DMS153 treated with DMSO at 0.1 percent for 48 hours (cell line): ENCODE results near the gene RGS3.

Experiments used
- DNase-seq: peaks from one replicate; lab custom pipeline; 2025; ENCODE audit not compliant: unreplicated experiment; lab: John Stamatoyannopoulos, UW

The RGS3 gene

DNA sequence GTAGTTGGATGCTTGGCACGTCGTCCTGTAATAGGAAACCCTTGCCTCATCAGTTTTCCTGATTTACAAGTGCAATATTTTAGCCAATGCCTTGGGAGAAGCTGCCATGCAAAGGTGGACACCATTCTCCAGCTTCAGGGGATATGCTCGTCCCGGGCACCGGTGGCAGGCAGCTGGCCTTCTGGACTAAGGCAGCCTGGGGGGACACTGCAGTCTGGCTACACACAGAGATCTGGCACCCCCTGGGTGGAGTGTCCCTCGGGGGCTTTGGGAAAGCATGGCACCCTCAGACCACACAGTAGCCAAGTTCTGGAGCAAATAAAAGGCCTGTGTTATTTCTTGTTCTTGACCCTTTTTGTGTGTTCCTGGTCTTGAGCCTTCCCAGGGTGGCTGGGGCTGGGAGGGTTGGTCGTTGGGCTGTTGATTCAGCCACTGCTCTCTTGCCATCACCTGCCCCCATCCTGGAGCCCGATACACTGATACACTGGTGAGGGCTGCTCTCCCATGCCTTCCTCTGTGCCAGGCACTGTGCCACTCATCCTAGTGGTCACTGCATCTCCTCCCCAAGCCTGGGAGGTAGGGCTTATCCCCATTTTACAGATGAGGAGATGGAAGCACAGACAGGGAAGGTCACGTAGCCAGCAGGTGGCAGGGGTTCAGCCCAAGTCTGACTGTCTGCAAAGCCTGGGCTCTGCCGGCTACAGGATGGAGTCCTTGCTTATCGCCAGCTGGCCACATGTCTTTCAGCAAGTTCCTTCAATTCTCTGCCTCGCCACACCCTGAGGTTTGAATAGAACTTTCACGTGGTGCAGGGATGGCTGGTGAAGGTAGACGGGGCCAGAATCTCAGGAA lies 134.1 kb downstream of the RGS3 start:
- DNase-seq = no peak

GRCh38 chr9:113598451-113598850 lies 134.9 kb downstream of the RGS3 start:
- no peak for DNase-seq

DNA sequence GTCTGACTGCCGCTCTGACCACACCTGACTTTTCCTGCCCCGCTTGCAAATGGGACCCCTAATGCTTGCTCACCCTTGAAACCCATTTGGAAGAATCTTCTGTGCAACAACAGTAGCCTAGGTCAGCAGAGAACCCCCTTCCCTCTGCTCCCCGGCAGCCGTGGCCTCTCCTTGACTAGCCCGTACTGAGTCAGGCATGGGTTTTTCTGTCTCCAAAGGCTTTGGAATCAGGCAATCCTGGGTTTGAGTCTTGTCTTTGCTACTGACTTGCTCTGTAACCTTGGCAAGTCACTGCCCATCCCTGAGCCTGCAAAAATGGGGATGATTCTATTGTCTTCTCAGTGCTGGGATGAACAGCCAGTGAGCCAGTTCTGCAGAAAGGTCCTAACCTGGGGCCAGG lies 135.4 kb downstream of the RGS3 start:
- DNase-seq = no peak

GRCh38 chr9:113599646-113600022 lies 136.1 kb downstream of the RGS3 start:
- DNase-seq = no peak

DNA sequence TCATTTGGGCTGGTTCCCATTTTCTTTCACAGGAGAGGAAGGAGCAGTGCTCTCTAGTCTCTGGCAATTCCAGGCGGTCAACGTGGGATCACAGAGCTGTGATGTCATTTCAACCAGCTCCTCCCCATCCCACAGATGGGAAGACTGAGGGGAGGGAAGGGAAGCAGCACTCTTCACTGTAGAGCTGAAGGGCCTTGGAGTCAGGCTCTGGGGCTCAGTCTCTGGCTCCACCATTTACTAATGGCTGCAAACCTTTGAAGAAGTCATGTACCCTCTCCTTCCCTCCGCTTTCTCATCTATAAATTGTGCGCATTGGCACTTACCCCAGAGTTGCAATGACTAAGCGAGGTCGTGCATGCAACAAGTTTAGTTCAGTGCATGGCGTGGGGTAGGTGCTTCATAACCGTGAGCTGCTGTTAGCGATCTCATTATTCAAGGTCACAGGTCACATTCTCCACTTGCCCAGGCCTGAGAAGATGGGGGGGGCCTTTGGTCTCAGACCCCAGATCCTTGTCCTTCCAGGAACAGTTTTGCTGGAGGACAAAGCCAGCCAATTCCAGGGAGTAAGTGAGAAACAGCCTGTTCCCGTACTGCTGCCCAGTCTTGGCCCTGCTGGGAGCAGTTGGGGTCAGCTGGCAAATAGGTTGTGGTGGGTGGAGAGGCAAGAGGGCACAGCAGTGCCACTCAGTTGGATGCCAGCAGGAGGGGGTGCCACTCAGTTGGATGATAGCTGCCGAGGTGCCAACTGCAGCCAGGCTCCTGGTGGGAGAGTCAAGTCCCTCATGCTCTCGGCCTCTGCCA lies 136.7 kb downstream of the RGS3 start:
- no peak for DNase-seq

- no peak for DNase-seq
Measured at GRCh38 chr9:113600871-113601614, 137.5 kb downstream of the RGS3 start.

DNA sequence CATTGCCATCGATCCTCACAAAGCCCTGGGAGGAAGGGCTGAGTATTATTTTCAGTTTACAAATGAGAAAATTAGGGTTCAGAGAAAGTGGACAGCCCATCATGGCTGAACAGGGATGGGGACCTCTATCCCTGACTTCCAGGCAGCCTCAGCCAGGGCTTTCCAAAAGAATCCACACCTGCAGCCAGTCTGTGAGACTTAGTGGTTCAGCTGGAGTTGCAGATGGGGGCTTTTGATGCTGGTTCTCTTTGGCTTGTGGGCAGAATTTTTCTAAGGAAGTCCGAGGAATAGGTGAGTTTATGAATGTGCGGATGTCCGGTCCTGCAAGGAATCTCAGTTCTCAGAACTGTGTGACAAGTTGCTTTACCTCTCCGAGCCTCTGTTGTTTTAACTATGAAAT lies 138.1 kb downstream of the RGS3 start:
- DNase-seq = no peak

DNA sequence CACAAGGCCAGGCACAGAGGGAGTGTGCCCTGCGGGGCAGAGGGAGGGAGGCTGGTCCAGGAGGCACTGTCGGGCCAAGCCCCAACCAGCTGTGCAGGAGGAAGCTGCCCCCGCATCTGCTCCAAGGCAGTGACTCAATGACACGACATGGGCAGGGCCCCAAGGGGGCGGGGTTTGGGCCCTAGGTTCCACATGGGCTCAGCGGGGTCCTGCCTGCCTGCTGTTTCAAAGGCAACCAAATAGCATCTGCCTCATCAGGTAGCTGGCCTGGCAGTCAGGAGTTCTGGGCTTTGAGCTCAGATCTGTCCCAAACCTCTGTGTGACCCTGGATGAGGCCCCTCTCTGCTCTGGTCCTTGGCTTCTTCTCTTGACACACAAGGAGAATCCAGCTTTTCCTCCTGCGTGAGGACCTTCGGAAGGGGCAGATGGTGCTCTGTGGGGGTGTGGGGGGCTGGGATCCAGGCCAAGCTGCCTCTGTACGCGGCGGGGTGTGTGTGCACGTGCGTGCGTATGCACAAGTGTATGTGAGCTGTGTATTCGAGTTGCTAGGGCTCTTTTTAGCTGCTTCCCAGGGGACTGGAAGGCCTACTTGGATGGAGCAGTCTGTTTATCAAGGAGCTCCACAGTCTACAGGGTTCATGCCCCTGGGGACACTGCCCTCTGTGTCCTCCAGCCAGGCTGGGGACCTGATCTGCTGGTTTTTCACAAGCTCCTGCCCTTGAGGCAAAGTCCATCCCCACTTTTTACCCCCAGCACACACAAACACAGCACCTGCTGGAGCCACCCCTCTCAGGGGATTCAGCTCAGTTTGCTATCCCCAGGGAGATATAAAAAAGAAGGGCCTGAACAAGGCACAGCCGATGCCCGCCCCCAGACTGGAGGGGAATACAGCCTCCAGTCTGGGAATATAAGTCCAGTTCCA lies 138.9 kb downstream of the RGS3 start:
- peak; percentile 75 for DNase-seq

DNA sequence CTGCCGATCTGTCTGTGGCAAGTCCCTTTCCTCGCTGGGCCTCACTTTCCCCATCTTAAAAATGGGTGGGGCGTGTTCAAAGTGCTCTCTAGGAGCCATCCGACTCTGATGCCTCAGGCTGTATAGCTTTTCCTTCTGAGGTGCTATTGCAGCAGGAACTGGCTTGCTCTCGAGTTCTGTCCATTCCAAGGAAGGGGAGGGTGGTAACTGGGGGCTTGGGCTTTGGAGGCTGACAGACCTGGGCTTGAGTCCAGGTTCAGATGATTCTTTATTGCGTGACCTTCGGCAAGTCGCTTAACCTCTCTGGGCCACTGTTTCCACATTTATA lies 139.5 kb downstream of the RGS3 start:
- DNase-seq = no peak

DNA sequence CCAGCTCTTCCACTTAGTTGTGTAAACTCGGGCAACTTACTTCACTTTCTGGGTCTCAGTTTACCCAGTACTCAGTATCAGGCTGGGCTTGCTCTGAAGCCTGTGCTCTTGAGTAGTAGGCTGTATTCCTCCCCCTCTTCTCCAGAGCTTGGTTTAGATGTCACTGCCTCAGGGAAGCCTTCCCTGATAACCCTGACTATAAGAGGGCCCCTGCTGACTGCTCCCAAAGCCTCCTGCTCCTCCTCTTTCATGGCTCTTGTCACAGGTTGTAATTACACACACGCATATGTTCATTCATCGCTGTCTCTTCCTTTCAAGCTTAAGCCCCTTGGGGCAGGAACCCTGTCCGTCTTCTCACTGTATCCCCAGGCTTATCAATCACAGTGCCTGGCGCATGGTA lies 140.2 kb downstream of the RGS3 start:
- no peak for DNase-seq

DNA sequence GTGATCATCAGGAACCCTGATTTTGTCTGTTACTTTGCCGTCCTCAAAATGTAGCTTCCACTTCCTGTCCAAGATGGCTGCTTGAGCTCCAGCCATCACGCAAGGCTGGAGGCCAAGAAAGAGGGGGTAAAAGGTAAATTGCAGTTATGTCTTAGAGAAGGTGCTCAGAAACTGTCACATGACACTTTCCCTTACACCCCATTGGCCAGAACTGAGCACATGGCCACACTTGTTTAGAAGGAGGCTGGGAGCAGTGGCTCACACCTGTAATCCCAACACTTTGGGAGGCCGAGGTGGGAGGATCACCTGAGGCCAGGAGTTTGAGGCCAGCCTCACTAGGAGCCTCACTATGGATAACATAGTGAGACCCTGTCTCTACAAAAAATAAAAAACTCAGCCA lies 140.9 kb downstream of the RGS3 start:
- no peak for DNase-seq

DNA sequence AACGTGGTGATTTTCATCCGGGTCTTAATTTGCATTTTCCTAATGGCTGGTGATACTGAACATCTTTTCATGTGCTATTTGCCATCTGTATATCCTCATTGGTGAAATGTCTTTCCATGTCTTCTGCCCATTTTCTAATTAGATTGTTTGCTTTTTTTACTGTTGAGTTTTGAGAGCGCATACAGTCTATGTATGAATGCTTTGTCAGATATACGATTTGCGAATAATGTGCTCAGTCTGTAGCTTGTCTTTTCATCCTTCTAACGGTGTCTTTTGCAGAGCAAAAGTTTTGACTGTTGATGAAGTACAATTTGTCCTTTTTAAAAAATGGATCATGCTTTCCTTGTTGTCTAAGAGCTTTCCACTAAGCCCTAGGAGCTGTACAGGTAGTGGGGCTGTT lies 143.0 kb downstream of the RGS3 start:
- no peak for DNase-seq

DNA sequence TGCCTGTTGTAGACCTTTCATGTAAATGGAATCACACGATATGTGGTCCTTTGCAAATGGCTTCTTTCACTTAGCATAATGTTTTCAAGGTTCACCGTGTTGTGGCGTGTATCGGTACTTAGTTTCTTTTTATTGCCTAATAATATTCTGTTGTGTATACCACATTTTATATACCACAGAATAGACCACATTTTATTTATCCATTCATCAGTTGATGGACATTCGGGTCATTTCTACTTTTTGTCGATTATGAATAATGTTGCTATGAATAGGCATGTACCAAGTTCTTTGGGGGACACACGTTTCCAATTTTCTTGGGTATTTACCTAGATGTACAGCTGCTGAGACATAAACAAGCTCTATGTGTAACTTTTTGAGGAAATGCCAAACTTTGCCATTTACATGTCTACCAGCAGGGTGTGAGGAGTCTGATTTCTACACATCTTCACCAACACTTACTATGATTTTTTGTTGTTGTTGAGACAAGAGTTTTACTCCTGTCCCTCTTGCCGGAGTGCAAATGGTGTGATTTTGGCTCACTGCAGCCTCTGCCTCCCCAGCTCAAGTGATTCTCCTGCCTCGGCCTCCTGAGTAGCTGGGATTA lies 144.7 kb downstream of the RGS3 start:
- DNase-seq = no peak

- DNase-seq = no peak
Measured at GRCh38 chr9:113609562-113610318, 146.2 kb downstream of the RGS3 start.

GRCh38 chr9:113611461-113612215 lies 148.1 kb downstream of the RGS3 start:
- no peak for DNase-seq

- no peak for DNase-seq
Measured at GRCh38 chr9:113612216-113612747, 148.8 kb downstream of the RGS3 start.

GRCh38 chr9:113612828-113613227 lies 149.3 kb downstream of the RGS3 start:
- DNase-seq = no peak

DNA sequence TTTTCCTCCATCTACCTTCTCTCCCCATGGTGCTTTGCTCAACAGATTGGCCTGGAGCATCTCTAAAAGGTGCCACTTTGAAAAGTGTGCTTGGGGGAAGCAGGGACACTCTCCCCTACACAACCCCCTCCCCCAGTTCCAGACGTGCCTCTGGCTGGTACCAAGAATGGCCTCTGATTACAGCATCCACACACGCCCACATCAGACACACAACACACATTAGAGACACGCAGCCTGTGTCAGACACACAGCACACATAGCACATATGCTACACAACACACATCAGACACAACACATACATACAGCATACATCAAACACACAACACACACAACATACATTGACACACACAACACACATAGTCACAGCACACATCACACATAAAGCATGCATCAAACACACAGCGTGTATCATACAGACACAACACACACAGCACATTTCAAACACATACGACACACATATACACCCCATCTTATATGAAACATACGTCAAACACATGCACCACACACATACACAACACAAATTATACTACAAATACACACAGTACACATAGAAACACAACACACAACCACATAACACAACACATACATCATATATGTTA lies 150.4 kb downstream of the RGS3 start:
- no peak for DNase-seq
